Measurements from ENCODE around the gene MCC.

DNA sequence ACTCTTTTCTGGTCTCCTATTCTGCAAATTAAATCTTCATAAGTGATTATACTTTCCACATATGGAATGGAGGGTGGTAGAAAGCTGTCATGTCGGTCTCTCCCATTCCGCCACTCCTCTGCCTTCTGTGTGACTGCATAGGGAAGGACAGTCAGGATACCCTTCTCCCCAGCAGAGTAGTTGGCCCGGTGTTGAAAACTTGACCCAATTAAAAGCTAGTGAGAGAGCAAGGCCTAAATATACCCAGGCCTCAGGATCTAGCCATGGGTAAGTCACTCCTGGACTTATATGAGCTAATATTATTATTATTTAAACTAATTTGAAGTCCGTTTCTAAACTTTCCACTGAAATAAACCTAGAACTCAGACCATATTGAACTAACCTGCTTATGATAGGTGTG is 248.2 kb downstream of the MCC start:
- no peak for TF ChIP-seq CTCF (conservative IDR thresholded peaks at IDR 0.05 in 1 of 2, IDR thresholded peaks at IDR 0.05 in 1 of 2; ENCODE audit: low read depth in 1 of 2, low read length in 2 of 2)
- TF ChIP-seq EZH2 (IDR thresholded peaks at IDR 0.05; ENCODE audit: low read length, missing control alignments), result no peak
